ENCODE results near the gene ASIC2. TPM values are rescaled to one million over a fixed set of nuclear protein-coding genes. Genes with fewer than 3 reads are reported as not detected.

Gene ASIC2
- total and polyA plus RNA-seq, 9 of the 15 experiments (the other 6 are each of a cell fraction or from before 2014, with no cell fraction given): not detected

DNA sequence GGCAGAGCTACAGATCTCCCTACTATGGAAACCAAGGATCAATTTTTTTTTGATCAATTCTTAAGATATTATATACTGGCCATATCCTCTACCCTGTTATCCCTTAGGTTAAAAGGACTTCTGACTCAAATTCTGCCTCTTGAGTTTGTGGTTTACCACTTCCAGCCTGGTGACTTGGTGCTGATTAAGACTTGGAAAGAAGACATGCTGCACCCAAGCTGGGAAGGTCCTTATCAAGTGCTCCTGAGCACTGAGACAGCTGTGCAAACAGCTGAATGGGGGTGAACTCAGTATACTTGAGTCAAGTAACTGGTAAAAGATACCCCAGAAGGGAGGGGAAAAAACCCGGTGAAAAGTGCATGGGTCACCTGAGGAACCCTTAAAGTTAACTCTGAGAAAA, 321.9 kb downstream of the ASIC2 start (continued):
- TF ChIP-seq ZNF133 (CRISPR knock-in tag; IDR thresholded peaks at IDR 0.05): no peak
- no peak for TF ChIP-seq EP400 (IDR thresholded peaks at IDR 0.05)
- no peak for TF ChIP-seq JUNB (CRISPR knock-in tag; conservative IDR thresholded peaks at IDR 0.05)
- TF ChIP-seq ARID2 (IDR thresholded peaks at IDR 0.05): no peak
- TF ChIP-seq NFIC (IDR thresholded peaks at IDR 0.05): peak; percentile 85
- no peak for TF ChIP-seq NCOA6 (IDR thresholded peaks at IDR 0.05)
- TF ChIP-seq ATF1 (CRISPR knock-in tag; IDR thresholded peaks at IDR 0.05): no peak
- TF ChIP-seq ATF1 (tag; IDR thresholded peaks at IDR 0.05): no peak
- peak; percentile 47; the same call in 1 of the 2 replicates for TF ChIP-seq BCOR (IDR thresholded peaks at IDR 0.05)
- TF ChIP-seq NBN (IDR thresholded peaks at IDR 0.05; ENCODE audit: low read depth): peak; percentile 59; the same call in 1 of the 2 replicates
- TF ChIP-seq ZNF584 (CRISPR knock-in tag; IDR thresholded peaks at IDR 0.05; ENCODE audit: low read depth): 0 out of 2 replicates have a peak, but pooled peaks have one; percentile 62
- peak; percentile 94 for TF ChIP-seq ARID1B (IDR thresholded peaks at IDR 0.05)
- TF ChIP-seq SOX6 (IDR thresholded peaks at IDR 0.05): peak; percentile 72
- TF ChIP-seq ZNF12 (CRISPR knock-in tag; IDR thresholded peaks at IDR 0.05): no peak
- no peak for TF ChIP-seq SRSF7 (optimal IDR thresholded peaks at IDR 0.05; ENCODE audit: low read depth, low read length)
- TF ChIP-seq, protein P1, sequence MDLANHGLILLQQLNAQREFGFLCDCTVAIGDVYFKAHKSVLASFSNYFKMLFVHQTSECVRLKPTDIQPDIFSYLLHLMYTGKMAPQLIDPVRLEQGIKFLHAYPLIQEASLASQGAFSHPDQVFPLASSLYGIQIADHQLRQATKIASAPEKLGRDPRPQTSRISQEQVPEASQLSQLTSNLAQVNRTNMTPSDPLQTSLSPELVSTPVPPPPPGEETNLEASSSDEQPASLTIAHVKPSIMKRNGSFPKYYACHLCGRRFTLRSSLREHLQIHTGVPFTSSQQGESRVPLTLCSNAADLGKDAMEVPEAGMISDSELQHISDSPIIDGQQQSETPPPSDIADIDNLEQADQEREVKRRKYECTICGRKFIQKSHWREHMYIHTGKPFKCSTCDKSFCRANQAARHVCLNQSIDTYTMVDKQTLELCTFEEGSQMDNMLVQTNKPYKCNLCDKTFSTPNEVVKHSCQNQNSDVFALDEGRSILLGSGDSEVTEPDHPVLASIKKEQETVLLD (IDR thresholded peaks at IDR 0.05): no peak
- TF ChIP-seq TAF15 (IDR thresholded peaks at IDR 0.05; ENCODE audit: low read depth, low read length): no peak
- no peak for TF ChIP-seq KLF10 (CRISPR knock-in tag; IDR thresholded peaks at IDR 0.05)
- TF ChIP-seq NR2C2 (CRISPR knock-in tag; IDR thresholded peaks at IDR 0.05): no peak
- TF ChIP-seq NR2C2 (tag; IDR thresholded peaks at IDR 0.05): peak; percentile 14; the same call in 1 of the 2 replicates
- no peak for TF ChIP-seq EZH2 (IDR thresholded peaks at IDR 0.05; ENCODE audit: borderline replicate concordance, low read depth, low read length)
- TF ChIP-seq, protein P2, sequence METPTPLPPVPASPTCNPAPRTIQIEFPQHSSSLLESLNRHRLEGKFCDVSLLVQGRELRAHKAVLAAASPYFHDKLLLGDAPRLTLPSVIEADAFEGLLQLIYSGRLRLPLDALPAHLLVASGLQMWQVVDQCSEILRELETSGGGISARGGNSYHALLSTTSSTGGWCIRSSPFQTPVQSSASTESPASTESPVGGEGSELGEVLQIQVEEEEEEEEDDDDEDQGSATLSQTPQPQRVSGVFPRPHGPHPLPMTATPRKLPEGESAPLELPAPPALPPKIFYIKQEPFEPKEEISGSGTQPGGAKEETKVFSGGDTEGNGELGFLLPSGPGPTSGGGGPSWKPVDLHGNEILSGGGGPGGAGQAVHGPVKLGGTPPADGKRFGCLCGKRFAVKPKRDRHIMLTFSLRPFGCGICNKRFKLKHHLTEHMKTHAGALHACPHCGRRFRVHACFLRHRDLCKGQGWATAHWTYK (CRISPR knock-in tag; IDR thresholded peaks at IDR 0.05): no peak
- 0 out of 2 replicates have a peak, but pooled peaks have one; percentile 30 for TF ChIP-seq EGR1 (conservative IDR thresholded peaks at IDR 0.05)
- TF ChIP-seq ATF7 (IDR thresholded peaks at IDR 0.05): peak; percentile 32; the same call in 1 of the 2 replicates
- TF ChIP-seq, protein P3, sequence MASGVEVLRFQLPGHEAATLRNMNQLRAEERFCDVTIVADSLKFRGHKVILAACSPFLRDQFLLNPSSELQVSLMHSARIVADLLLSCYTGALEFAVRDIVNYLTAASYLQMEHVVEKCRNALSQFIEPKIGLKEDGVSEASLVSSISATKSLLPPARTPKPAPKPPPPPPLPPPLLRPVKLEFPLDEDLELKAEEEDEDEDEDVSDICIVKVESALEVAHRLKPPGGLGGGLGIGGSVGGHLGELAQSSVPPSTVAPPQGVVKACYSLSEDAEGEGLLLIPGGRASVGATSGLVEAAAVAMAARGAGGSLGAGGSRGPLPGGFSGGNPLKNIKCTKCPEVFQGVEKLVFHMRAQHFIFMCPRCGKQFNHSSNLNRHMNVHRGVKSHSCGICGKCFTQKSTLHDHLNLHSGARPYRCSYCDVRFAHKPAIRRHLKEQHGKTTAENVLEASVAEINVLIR (CRISPR knock-in tag; IDR thresholded peaks at IDR 0.05): no peak
- TF ChIP-seq, protein P4, sequence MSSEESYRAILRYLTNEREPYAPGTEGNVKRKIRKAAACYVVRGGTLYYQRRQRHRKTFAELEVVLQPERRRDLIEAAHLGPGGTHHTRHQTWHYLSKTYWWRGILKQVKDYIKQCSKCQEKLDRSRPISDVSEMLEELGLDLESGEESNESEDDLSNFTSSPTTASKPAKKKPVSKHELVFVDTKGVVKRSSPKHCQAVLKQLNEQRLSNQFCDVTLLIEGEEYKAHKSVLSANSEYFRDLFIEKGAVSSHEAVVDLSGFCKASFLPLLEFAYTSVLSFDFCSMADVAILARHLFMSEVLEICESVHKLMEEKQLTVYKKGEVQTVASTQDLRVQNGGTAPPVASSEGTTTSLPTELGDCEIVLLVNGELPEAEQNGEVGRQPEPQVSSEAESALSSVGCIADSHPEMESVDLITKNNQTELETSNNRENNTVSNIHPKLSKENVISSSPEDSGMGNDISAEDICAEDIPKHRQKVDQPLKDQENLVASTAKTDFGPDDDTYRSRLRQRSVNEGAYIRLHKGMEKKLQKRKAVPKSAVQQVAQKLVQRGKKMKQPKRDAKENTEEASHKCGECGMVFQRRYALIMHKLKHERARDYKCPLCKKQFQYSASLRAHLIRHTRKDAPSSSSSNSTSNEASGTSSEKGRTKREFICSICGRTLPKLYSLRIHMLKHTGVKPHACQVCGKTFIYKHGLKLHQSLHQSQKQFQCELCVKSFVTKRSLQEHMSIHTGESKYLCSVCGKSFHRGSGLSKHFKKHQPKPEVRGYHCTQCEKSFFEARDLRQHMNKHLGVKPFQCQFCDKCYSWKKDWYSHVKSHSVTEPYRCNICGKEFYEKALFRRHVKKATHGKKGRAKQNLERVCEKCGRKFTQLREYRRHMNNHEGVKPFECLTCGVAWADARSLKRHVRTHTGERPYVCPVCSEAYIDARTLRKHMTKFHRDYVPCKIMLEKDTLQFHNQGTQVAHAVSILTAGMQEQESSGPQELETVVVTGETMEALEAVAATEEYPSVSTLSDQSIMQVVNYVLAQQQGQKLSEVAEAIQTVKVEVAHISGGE (CRISPR knock-in tag; IDR thresholded peaks at IDR 0.05): peak in 1 of 3 experiments; percentile 62; a peak in 1 of 6 replicates
